Measurements from ENCODE around the gene PSMD3.

PSMD3 gene

GRCh38 chr17:40026816-40027613, 46.4 kb downstream of the PSMD3 start:
- no peak for TF ChIP-seq POLR2A (IDR thresholded peaks at IDR 0.05; ENCODE audit: low read depth, low read length)
- DNase-seq (ENCODE audit: insufficient read length, low spot score) = peak; percentile 83
- FAIRE-seq = no peak

- no peak for TF ChIP-seq POLR2A (IDR thresholded peaks at IDR 0.05; ENCODE audit: low read depth, low read length)
- no peak for FAIRE-seq
Measured at GRCh38 chr17:40027614-40028012, 47.0 kb downstream of the PSMD3 start.

GRCh38 chr17:40028595-40028994, 48.0 kb downstream of the PSMD3 start:
- no peak for DNase-seq (ENCODE audit: insufficient read length, low spot score)
- TF ChIP-seq POLR2A (IDR thresholded peaks at IDR 0.05; ENCODE audit: low read depth, low read length) = no peak
- FAIRE-seq = no peak

More at GRCh38 chr17:40027614-40028012, 47.0 kb downstream of the PSMD3 start:
- DNase-seq (ENCODE audit: insufficient read length, low spot score) = no peak

GRCh38 chr17:40031706-40032105, 51.1 kb downstream of the PSMD3 start:
- TF ChIP-seq POLR2A (IDR thresholded peaks at IDR 0.05; ENCODE audit: low read depth, low read length) = no peak
- DNase-seq (ENCODE audit: insufficient read length, low spot score) = no peak
- FAIRE-seq = no peak

- DNase-seq (ENCODE audit: insufficient read length, low spot score) = no peak
- no peak for FAIRE-seq
Measured at GRCh38 chr17:40032322-40033320, 52.0 kb downstream of the PSMD3 start.

GRCh38 chr17:40033339-40033738, 52.7 kb downstream of the PSMD3 start:
- FAIRE-seq = no peak
- TF ChIP-seq POLR2A (IDR thresholded peaks at IDR 0.05; ENCODE audit: low read depth, low read length) = no peak
- DNase-seq (ENCODE audit: insufficient read length, low spot score) = no peak

More at GRCh38 chr17:40032322-40033320, 52.0 kb downstream of the PSMD3 start:
- no peak for TF ChIP-seq POLR2A (IDR thresholded peaks at IDR 0.05; ENCODE audit: low read depth, low read length)

GRCh38 chr17:40034426-40035161, 54.0 kb downstream of the PSMD3 start:
- no peak for TF ChIP-seq POLR2A (IDR thresholded peaks at IDR 0.05; ENCODE audit: low read depth, low read length)
- no peak for FAIRE-seq

GRCh38 chr17:40035162-40035559, 54.6 kb downstream of the PSMD3 start:
- FAIRE-seq = no peak
- DNase-seq (ENCODE audit: insufficient read length, low spot score) = no peak
- no peak for TF ChIP-seq POLR2A (IDR thresholded peaks at IDR 0.05; ENCODE audit: low read depth, low read length)

More at GRCh38 chr17:40034426-40035161, 54.0 kb downstream of the PSMD3 start:
- no peak for DNase-seq (ENCODE audit: insufficient read length, low spot score)

- TF ChIP-seq POLR2A (IDR thresholded peaks at IDR 0.05; ENCODE audit: low read depth, low read length) = no peak
- FAIRE-seq (no peak), DNase-seq (ENCODE audit: insufficient read length, low spot score) (no peak)
Measured at GRCh38 chr17:40038882-40039513, 58.4 kb downstream of the PSMD3 start.

- DNase-seq (ENCODE audit: insufficient read length, low spot score) (no peak), FAIRE-seq (no peak)
- TF ChIP-seq POLR2A (IDR thresholded peaks at IDR 0.05; ENCODE audit: low read depth, low read length) = no peak
Measured at GRCh38 chr17:40041196-40041595, 60.6 kb downstream of the PSMD3 start.
